Measurements from ENCODE around the gene PTHLH. TPM values are rescaled to one million over a fixed set of nuclear protein-coding genes. Genes with fewer than 3 reads are reported as not detected.

PTHLH gene
- total and polyA plus RNA-seq, 2 donors (not counting 3 experiments of a cell fraction or from before 2014, with no cell fraction given), result 0.60 to 0.65 TPM

GRCh38 chr12:27940756-27941402 lies 31.7 kb downstream of the PTHLH start:
- Histone ChIP-seq H3K4me1 (ENCODE audit: control insufficient read depth, extremely low read depth, insufficient read depth, low read length) (no peaks in the 10 kb centered on the region), H2AFZ (ENCODE audit: low read depth, low read length) (no peak overlapping the region), H3K4me3 (replicated peaks in 1 of 3; ENCODE audit: insufficient read depth in 1 of 3, low read depth in 1 of 3, low read length in 3 of 3) (no peak overlapping the region), H3K4me2 (ENCODE audit: insufficient read depth, low read length) (no peak overlapping the region), H4K20me1 (replicated peaks; ENCODE audit: control insufficient read depth, extremely low read depth, insufficient read depth, low read length) (no peaks in the 10 kb centered on the region), H3K9ac (replicated peaks; ENCODE audit: extremely low read depth, insufficient read depth, low read length) (no peak overlapping the region), H3K36me3 (ENCODE audit: control insufficient read depth in 2 of 2, extremely low read depth in 1 of 2, insufficient read depth in 2 of 2, low read length in 2 of 2) (no peaks in the 10 kb centered on the region), H3K27me3 (ENCODE audit: control insufficient read depth in 2 of 2, insufficient read depth in 2 of 2, low read length in 2 of 2) (no peaks in the 10 kb centered on the region), H3K27ac (ENCODE audit: insufficient read depth, low read depth, low read length) (no peak overlapping the region), H3K9me1 (replicated peaks; ENCODE audit: control insufficient read depth, extremely low read depth, insufficient read depth, low read length) (no peaks in the 10 kb centered on the region), H3K9me3 (replicated peaks; ENCODE audit: control insufficient read depth, insufficient read depth, low read length) (no peaks in the 10 kb centered on the region), H3K79me2 (ENCODE audit: control insufficient read depth, insufficient read depth, low read length) (no peaks in the 10 kb centered on the region)
- peak; percentile 87 for DNase-seq (ENCODE audit: low read depth, low spot score)
- BruUV-seq (replicated peaks), result no TSS peak
- no peak for TF ChIP-seq FOS (IDR thresholded peaks at IDR 0.05; ENCODE audit: borderline replicate concordance, insufficient read depth, low read length)
- TF ChIP-seq CTCF (IDR thresholded peaks at IDR 0.05; ENCODE audit: extremely low read depth in 1 of 2, insufficient read depth in 1 of 2, low read depth in 1 of 2, low read length in 2 of 2), result peak; percentile 74 to 82
- intact Hi-C loops (cut with micrococcal nuclease) (loop anchor here (1.0 to 2.0 kb wide), 4 partner anchors 119 to 932 kb away; no protein-coding TSS in a partner anchor), dilution Hi-C loops (cut with MboI; ENCODE audit: extremely low pct_ligation_motif_present, low sequenced_read_pairs) (no loop called here)
- ChIA-PET POLR2A (no interaction called here), CTCF (interaction anchor here (0.6 to 4.2 kb wide), 38 partner anchors 11 to 1057 kb away, joined by 3 to 141 read pairs (median 4); partner anchors contain the start of genes KLHL42 and MANSC4)
- peak; percentile 75 for FAIRE-seq

- POLR2A ChIA-PET, result no interaction called here
- FAIRE-seq, result no peak
- CTCF ChIA-PET, result interaction anchor here (0.7 to 4.2 kb wide), 27 partner anchors 10 to 1058 kb away, joined by 3 to 141 read pairs (median 6); partner anchors contain the start of genes KLHL42 and MANSC4
Observed at GRCh38 chr12:27940245-27940644, 32.3 kb downstream of the PTHLH start.

More at GRCh38 chr12:27940245-27940644, 32.3 kb downstream of the PTHLH start:
- Histone ChIP-seq H3K9ac (replicated peaks; ENCODE audit: extremely low read depth, insufficient read depth, low read length) (no peak overlapping the region), H3K4me3 (replicated peaks in 1 of 3; ENCODE audit: insufficient read depth in 1 of 3, low read depth in 1 of 3, low read length in 3 of 3) (no peak overlapping the region), H3K4me1 (ENCODE audit: control insufficient read depth, extremely low read depth, insufficient read depth, low read length) (no peaks in the 10 kb centered on the region), H3K4me2 (ENCODE audit: insufficient read depth, low read length) (no peak overlapping the region), H3K79me2 (ENCODE audit: control insufficient read depth, insufficient read depth, low read length) (no peaks in the 10 kb centered on the region), H3K9me3 (replicated peaks; ENCODE audit: control insufficient read depth, insufficient read depth, low read length) (no peaks in the 10 kb centered on the region), H4K20me1 (replicated peaks; ENCODE audit: control insufficient read depth, extremely low read depth, insufficient read depth, low read length) (no peaks in the 10 kb centered on the region), H3K27me3 (ENCODE audit: control insufficient read depth in 2 of 2, insufficient read depth in 2 of 2, low read length in 2 of 2) (no peaks in the 10 kb centered on the region), H3K36me3 (ENCODE audit: control insufficient read depth in 2 of 2, extremely low read depth in 1 of 2, insufficient read depth in 2 of 2, low read length in 2 of 2) (no peaks in the 10 kb centered on the region), H3K9me1 (replicated peaks; ENCODE audit: control insufficient read depth, extremely low read depth, insufficient read depth, low read length) (no peaks in the 10 kb centered on the region), H2AFZ (ENCODE audit: low read depth, low read length) (no peak overlapping the region), H3K27ac (ENCODE audit: insufficient read depth, low read depth, low read length) (no peak overlapping the region)
- intact Hi-C loops (cut with micrococcal nuclease), result loop anchor here (1.0 to 2.0 kb wide), 3 partner anchors 118 to 933 kb away; no protein-coding TSS in a partner anchor
- DNase-seq (ENCODE audit: low read depth, low spot score), result no peak
- dilution Hi-C loops (cut with MboI; ENCODE audit: extremely low pct_ligation_motif_present, low sequenced_read_pairs), result no loop called here
- no peak for TF ChIP-seq MAX (IDR thresholded peaks at IDR 0.05; ENCODE audit: insufficient read depth, insufficient read length)
- no peak for TF ChIP-seq MYC (IDR thresholded peaks at IDR 0.05; ENCODE audit: low read depth, low read length)
- no peak for TF ChIP-seq CTCF (IDR thresholded peaks at IDR 0.05; ENCODE audit: extremely low read depth in 1 of 2, insufficient read depth in 1 of 2, low read depth in 1 of 2, low read length in 2 of 2)
- no peak for TF ChIP-seq POLR2AphosphoS5 (IDR thresholded peaks at IDR 0.05; ENCODE audit: insufficient read depth, low read depth, low read length)
- TF ChIP-seq POLR2A (IDR thresholded peaks at IDR 0.05; ENCODE audit: low read depth, low read length), result no peak
- TF ChIP-seq GATA2 (IDR thresholded peaks at IDR 0.05; ENCODE audit: insufficient read depth, insufficient read length, low read depth, low read length), result no peak
- TF ChIP-seq JUN (IDR thresholded peaks at IDR 0.05; ENCODE audit: borderline replicate concordance, insufficient read depth, insufficient read length, low read depth), result no peak
- no peak for TF ChIP-seq FOS (IDR thresholded peaks at IDR 0.05; ENCODE audit: borderline replicate concordance, insufficient read depth, low read length)
- TF ChIP-seq EZH2 (IDR thresholded peaks at IDR 0.05; ENCODE audit: borderline replicate concordance, low read depth, low read length, severe bottlenecking), result no peak
- BruUV-seq (replicated peaks), result no TSS peak
